A549 (cell line): ENCODE results near the gene GPRC6A. TPM values are rescaled to one million over a fixed set of nuclear protein-coding genes. Genes with fewer than 3 reads are reported as not detected.
A peak's percentile ranks its signal among the peaks of the same experiment; 100 is the strongest.

ENCODE experiments used
- ATAC-seq, 2 experiments: fragments of 200-7000 bp in 1 of 2; fragments of >200 bp in 1 of 2; cut with Nextera tagmentation in 1 of 2; cut with Tn5 transposase in 1 of 2; 3 replicates each; pipeline versions ENCODE4 v1.8.0 to v1.9.1; 2018 to 2020; ENCODE audit warnings: mild to moderate bottlenecking in 1 of 2, moderate library complexity in 1 of 2
- CTCF ChIA-PET: fragments of 300-600 bp; sonication (Branson Sonifier 250); formaldehyde crosslinking; extraction: SDS; loops from one replicate; lab custom pipeline; 2021; ENCODE audit warnings: antibody characterized with exemption, inconsistent platforms; lab: Yijun Ruan, JAX
- POLR2A ChIA-PET: fragments of 350-600 bp; formaldehyde crosslinking; extraction: SDS; loops from one replicate; lab custom pipeline; 2021; ENCODE audit warnings: antibody characterized with exemption, inconsistent platforms; lab: Yijun Ruan, JAX
- DNase-seq, 2 experiments: peaks; one replicate each; pipeline versions ENCODE4 v3.0.0 to v3.0.0-alpha.2; 2011 to 2016; ENCODE audit warnings: low read depth in 1 of 2, low spot score in 1 of 2
- FAIRE-seq: peaks from 2 replicates; lab custom pipeline; 2011; peaks lifted over from hg19 to GRCh38; lab: Jason Lieb, UNC
- H3K27ac ChIP-seq, 2 experiments: fragments of >200 bp; sonication (Bioruptor Twin); formaldehyde crosslinking; 3 replicates each; pipeline ENCODE4 v1.5.1; 2016 to 2017
- H3K4me1 ChIP-seq: fragments of >200 bp; sonication (Bioruptor Twin); formaldehyde crosslinking; 3 replicates; pipeline ENCODE4 v1.6.1; 2016
- H3K4me2 ChIP-seq: fragments of >200 bp; sonication (Bioruptor Twin); formaldehyde crosslinking; 3 replicates; pipeline ENCODE4 v1.6.1; 2016
- H3K4me3 ChIP-seq: fragments of >200 bp; sonication (Bioruptor Twin); formaldehyde crosslinking; 3 replicates; pipeline ENCODE4 v1.5.1; 2016
- H3K9me3 ChIP-seq: fragments of >200 bp; sonication (Bioruptor Twin); formaldehyde crosslinking; 3 replicates; pipeline ENCODE4 v1.6.1; 2016
- CEBPB ChIP-seq, 2 experiments: fragments of >200 bp in 1 of 2; sonication (Bioruptor Twin) in 1 of 2; formaldehyde crosslinking in 1 of 2; IDR thresholded peaks; 2 replicates each; pipeline ENCODE4 v1.6.1; 2012 to 2016
- CTCF ChIP-seq: fragments of >200 bp; sonication (Bioruptor Twin); formaldehyde crosslinking; IDR thresholded peaks from 3 replicates; pipeline ENCODE4 v1.5.1; 2016
- ELK1 ChIP-seq: fragments of 150-350 bp; IDR thresholded peaks from 2 replicates; pipeline ENCODE4 v1.6.1; 2014; ENCODE audit warnings: low read depth, mild to moderate bottlenecking, low read length
- EP300 ChIP-seq, 2 experiments: fragments of >200 bp; sonication (Bioruptor Twin); formaldehyde crosslinking; IDR thresholded peaks; 2 replicates in 1 of 2; 3 replicates in 1 of 2; pipeline ENCODE4 v1.6.1; 2016 to 2017
- FOSB ChIP-seq: fragments of 250-450 bp; sonication (Bioruptor Pico); IDR thresholded peaks from 2 replicates; pipeline ENCODE4 v1.5.0; 2020; ENCODE audit warnings: mild to moderate bottlenecking, moderate library complexity
- HMGXB4 ChIP-seq: fragments of 250-450 bp; sonication (Bioruptor Pico); IDR thresholded peaks from 2 replicates; pipeline ENCODE4 v1.5.0; 2021; ENCODE audit warnings: mild to moderate bottlenecking, moderate library complexity, borderline replicate concordance
- HOXB5 ChIP-seq: fragments of 250-450 bp; sonication (Bioruptor Pico); IDR thresholded peaks from 2 replicates; pipeline ENCODE4 v1.5.0; 2020; ENCODE audit warnings: mild to moderate bottlenecking, moderate library complexity
- KDM1A ChIP-seq: fragments of 200-600 bp; sonication (generic); IDR thresholded peaks from 2 replicates; pipeline ENCODE4 v1.6.1; 2016; ENCODE audit warnings: low read depth, mild to moderate bottlenecking
- MAFK ChIP-seq: fragments of 450-650 bp; IDR thresholded peaks from 2 replicates; pipeline ENCODE4 v1.6.1; 2014; ENCODE audit not compliant: partially characterized antibody
- MAZ ChIP-seq: fragments of 150-350 bp; IDR thresholded peaks from 2 replicates; pipeline ENCODE4 v1.6.1; 2014; ENCODE audit warnings: antibody characterized with exemption, low read depth, low read length, borderline replicate concordance
- RARB ChIP-seq: fragments of 250-450 bp; sonication (Bioruptor Pico); IDR thresholded peaks from 2 replicates; pipeline ENCODE4 v1.8.0; 2021; ENCODE audit warnings: mild to moderate bottlenecking, moderate library complexity
- RCOR1 ChIP-seq: fragments of 150-350 bp; IDR thresholded peaks from 2 replicates; pipeline ENCODE4 v1.6.1; 2014; ENCODE audit warnings: antibody characterized with exemption, low read length, low read depth
- SREBF2 ChIP-seq: fragments of 450-650 bp; IDR thresholded peaks from 2 replicates; pipeline ENCODE4 v1.6.1; 2014; ENCODE audit warnings: mild to moderate bottlenecking, moderate library complexity
- TFCP2L1 ChIP-seq: fragments of 250-450 bp; sonication (Bioruptor Pico); IDR thresholded peaks from 2 replicates; pipeline ENCODE4 v1.5.0; 2021; ENCODE audit warnings: mild to moderate bottlenecking
- TP53 ChIP-seq: fragments of 250-450 bp; sonication (Bioruptor Pico); IDR thresholded peaks from 2 replicates; pipeline ENCODE4 v1.5.0; 2021; ENCODE audit warnings: mild to moderate bottlenecking, moderate library complexity
- ZFP36 ChIP-seq: fragments of 450-650 bp; IDR thresholded peaks from 2 replicates; pipeline ENCODE4 v1.6.1; 2014; ENCODE audit warnings: borderline replicate concordance; ENCODE audit not compliant: partially characterized antibody
- WGBS: methylation state at CpG from one replicate; pipeline ENCODE4 v1.1.6; 2017; ENCODE audit errors: missing lambda C conversion rate; 5-methylcytosine and 5-hydroxymethylcytosine counted together
- polyA plus RNA-seq, 4 experiments: library from polyadenylated mRNA; depleted of rRNA in 3 of 4; stranded (reverse); fragments of >200 nt; fragmentation: RNase III in 1 of 4; extraction: RNeasy Plus Mini Kit Qiagen cat#74134 plus additional on column Dnase treatment in 1 of 4; gene quantifications; 2 replicates in 3 of 4; 3 replicates in 1 of 4; pipeline ENCODE4 v1.2.3, GENCODE V29; 2011 to 2017

GPRC6A gene
- polyA plus RNA-seq, 2 of the 4 experiments (the other 2 are of a cell fraction): not detected

- no peak for TF ChIP-seq HMGXB4 (CRISPR knock-in tag)
These were observed 49.2 kb downstream of the GPRC6A start (continued) for GRCh38 chr6:116779573-116780164.

- H3K4me1 ChIP-seq: no peaks in the 10 kb centered on the region
- CTCF ChIA-PET: no interaction called here
These were observed 55.0 kb downstream of the GPRC6A start for GRCh38 chr6:116773886-116774285.

GRCh38 chr6:116772450-116772849, 56.4 kb downstream of the GPRC6A start:
- DNase-seq (no peak), ATAC-seq (no peak), FAIRE-seq (no peak)
- Histone ChIP-seq H3K9me3 (no peaks in the 10 kb centered on the region), H3K4me3 (no peak overlapping the region), H3K4me1 (no peaks in the 10 kb centered on the region), H3K4me2 (no peak overlapping the region), H3K27ac (no peak overlapping the region)
- ChIA-PET CTCF (no interaction called here), POLR2A (no interaction called here)
- TF ChIP-seq MAFK (peak; percentile 52), FOSB (CRISPR knock-in tag) (no peak)
- 5% methylated on average over 1 of the region's 1 CpG for WGBS

More at GRCh38 chr6:116773886-116774285, 55.0 kb downstream of the GPRC6A start:
- DNase-seq (no peak), FAIRE-seq (no peak), ATAC-seq (no peak)
- TF ChIP-seq CEBPB (IDR thresholded peaks at IDR 0.05): no peak
- Histone ChIP-seq H3K4me2 (no peak overlapping the region), H3K9me3 (no peaks in the 10 kb centered on the region), H3K4me3 (no peak overlapping the region), H3K27ac (no peak overlapping the region)
- 10% methylated on average over 1 of the region's 1 CpG for WGBS
- POLR2A ChIA-PET: no interaction called here

GRCh38 chr6:116767715-116768114, 61.2 kb downstream of the GPRC6A start:
- POLR2A ChIA-PET: no interaction called here
- H3K4me1 ChIP-seq: no peaks in the 10 kb centered on the region
- ATAC-seq: no peak
- 42% methylated on average over 2 of the region's 2 CpGs for WGBS
- CTCF ChIA-PET: interaction anchor here (2.2 kb wide), 1 partner anchor 12 kb away, joined by 6 read pairs; no protein-coding TSS in a partner anchor
- TF ChIP-seq MAZ: no peak
- TF ChIP-seq TP53 (CRISPR knock-in tag): no peak
- TF ChIP-seq TFCP2L1 (CRISPR knock-in tag): no peak
- H3K27ac ChIP-seq: no peak overlapping the region
- DNase-seq: no peak
- no peak for FAIRE-seq
- no peaks in the 10 kb centered on the region for H3K9me3 ChIP-seq
- H3K4me2 ChIP-seq: no peak overlapping the region
- no peak overlapping the region for H3K4me3 ChIP-seq

- CTCF ChIA-PET: interaction anchor here (1.8 to 2.2 kb wide), 2 partner anchors 13 to 81 kb away, joined by 4 to 6 read pairs; no protein-coding TSS in a partner anchor
- Histone ChIP-seq H3K4me1 (no peaks in the 10 kb centered on the region), H3K9me3 (no peaks in the 10 kb centered on the region), H3K27ac (no peak overlapping the region), H3K4me3 (no peak overlapping the region), H3K4me2 (no peak overlapping the region)
- DNase-seq (no peak), ATAC-seq (no peak), FAIRE-seq (no peak)
- POLR2A ChIA-PET: no interaction called here
- no peak for TF ChIP-seq EP300 (IDR thresholded peaks at IDR 0.05)
- TF ChIP-seq RARB (CRISPR knock-in tag): no peak
- no peak for TF ChIP-seq RCOR1
- no peak for TF ChIP-seq ELK1
- TF ChIP-seq KDM1A: no peak
- no peak for TF ChIP-seq ZFP36
- TF ChIP-seq SREBF2: no peak
- no peak for TF ChIP-seq HOXB5
- TF ChIP-seq CTCF: no peak
- WGBS: 77% methylated on average over 5 of the region's 5 CpGs
These were observed 62.2 kb downstream of the GPRC6A start for GRCh38 chr6:116766506-116767176.
